ENCODE measurements around the gene MYL5. TPM values are rescaled to one million over a fixed set of nuclear protein-coding genes. Genes with fewer than 3 reads are reported as not detected.

MYL5 gene
- total RNA-seq, 1 experiment from 2014 or later = 17.1 TPM

DNA sequence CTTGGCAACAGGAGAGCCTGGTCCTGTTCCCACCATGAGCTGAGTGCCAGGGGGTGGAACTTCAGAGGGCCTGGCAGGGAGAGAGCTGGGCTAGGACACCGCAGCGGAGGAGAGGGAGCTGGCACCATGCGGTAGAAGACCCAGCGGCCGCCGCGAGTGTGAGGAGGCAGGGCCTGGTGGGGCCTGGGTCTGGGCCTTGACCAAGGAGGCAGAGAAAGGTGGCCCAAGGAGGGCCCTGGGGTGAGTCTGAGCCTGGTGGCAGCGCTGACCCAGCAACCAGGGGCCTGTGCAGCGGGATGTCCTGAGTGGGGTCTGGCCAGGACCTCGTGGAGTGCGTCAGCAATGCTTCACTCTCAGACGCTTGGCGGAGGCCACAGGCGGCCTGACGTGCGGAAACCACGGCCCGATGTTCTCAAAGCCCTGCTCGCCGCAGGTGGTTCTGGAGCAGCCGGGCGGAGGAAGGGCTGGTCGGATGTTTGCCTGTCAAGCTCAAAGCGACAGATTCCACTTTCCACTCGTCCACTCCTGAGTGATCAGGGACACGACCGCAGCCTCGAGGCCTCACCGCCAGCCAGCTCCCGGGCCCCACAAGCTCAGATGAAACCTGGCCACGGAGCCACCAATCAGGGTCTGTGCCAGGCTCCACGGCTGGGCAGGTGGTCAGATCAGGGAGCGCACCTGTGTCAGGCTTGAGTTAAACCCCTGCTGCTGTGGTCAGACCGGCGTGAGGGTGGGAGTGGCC, 21.1 kb upstream of the MYL5 start:
- ChIA-PET CTCF (no interaction called here), POLR2A (no interaction called here)
- no peak for DNase-seq
- Histone ChIP-seq H3K4me1 (no peaks in the 10 kb centered on the region), H3K9me3 (no peaks in the 10 kb centered on the region), H3K4me3 (ENCODE audit: low read depth, low read length) (no peak overlapping the region), H3K36me3 (ENCODE audit: control insufficient read depth, insufficient read depth, low read length) (no peaks in the 10 kb centered on the region), H3K27me3 (replicated peaks; ENCODE audit: control insufficient read depth, insufficient read depth, low read length) (no peaks in the 10 kb centered on the region)
- intact Hi-C loops (cut with micrococcal nuclease; ENCODE audit: unreplicated experiment) = no loop called here
- Mint-ChIP-seq H3K36me3 (ENCODE audit: insufficient read depth, unreplicated experiment) (no peaks in the 10 kb centered on the region), H3K4me3 (ENCODE audit: unreplicated experiment) (no peak overlapping the region), H3K4me1 (ENCODE audit: low read depth, unreplicated experiment) (no peaks in the 10 kb centered on the region), H3K9me3 (ENCODE audit: unreplicated experiment) (no peaks in the 10 kb centered on the region), H3K27me3 (ENCODE audit: insufficient read depth, unreplicated experiment) (no peaks in the 10 kb centered on the region), H3K27ac (ENCODE audit: unreplicated experiment) (no peak overlapping the region)
- BruUV-seq (replicated peaks) = no TSS peak
- TF ChIP-seq, protein P1, sequence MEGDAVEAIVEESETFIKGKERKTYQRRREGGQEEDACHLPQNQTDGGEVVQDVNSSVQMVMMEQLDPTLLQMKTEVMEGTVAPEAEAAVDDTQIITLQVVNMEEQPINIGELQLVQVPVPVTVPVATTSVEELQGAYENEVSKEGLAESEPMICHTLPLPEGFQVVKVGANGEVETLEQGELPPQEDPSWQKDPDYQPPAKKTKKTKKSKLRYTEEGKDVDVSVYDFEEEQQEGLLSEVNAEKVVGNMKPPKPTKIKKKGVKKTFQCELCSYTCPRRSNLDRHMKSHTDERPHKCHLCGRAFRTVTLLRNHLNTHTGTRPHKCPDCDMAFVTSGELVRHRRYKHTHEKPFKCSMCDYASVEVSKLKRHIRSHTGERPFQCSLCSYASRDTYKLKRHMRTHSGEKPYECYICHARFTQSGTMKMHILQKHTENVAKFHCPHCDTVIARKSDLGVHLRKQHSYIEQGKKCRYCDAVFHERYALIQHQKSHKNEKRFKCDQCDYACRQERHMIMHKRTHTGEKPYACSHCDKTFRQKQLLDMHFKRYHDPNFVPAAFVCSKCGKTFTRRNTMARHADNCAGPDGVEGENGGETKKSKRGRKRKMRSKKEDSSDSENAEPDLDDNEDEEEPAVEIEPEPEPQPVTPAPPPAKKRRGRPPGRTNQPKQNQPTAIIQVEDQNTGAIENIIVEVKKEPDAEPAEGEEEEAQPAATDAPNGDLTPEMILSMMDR (IDR thresholded peaks at IDR 0.05; ENCODE audit: insufficient read depth in 1 of 2, low read depth in 1 of 2, low read length in 1 of 2, severe bottlenecking in 1 of 2, unreplicated experiment in 1 of 2) = no peak

DNA sequence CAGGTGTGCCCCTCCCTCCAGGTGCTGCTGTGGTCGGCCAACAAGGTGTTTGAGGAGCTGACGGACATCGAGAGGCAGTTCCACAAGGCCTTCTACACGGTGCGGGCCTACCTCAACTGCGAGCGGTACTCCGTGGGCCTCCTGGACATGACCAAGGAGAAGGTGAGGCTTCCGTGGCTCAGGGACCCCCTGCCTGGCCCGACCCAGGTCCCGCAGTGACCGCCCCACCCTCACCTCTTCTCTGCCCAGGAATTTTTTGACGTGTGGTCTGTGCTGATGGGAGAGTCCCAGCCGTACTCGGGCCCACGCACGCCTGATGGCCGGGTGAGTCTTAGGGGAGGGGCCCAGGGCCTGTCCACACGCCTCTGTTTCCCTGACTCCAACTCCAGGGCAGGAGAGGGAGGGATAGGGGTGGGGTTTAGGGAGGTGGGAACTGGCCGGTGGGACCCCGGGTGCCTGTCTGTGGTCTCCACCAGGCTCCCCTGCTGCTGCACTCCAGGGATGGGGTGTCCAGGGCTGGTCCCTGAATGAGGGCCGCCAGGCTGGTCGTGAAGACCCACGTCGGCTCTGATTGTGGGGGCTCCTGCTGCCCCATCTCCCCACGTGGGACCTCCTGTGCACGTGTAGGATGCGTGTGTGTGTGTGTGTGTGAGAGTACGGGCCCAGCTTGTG, 20.4 kb upstream of the MYL5 start:
- Mint-ChIP-seq H3K27me3 (ENCODE audit: insufficient read depth, unreplicated experiment) (no peaks in the 10 kb centered on the region), H3K4me3 (ENCODE audit: unreplicated experiment) (no peak overlapping the region), H3K9me3 (ENCODE audit: unreplicated experiment) (no peaks in the 10 kb centered on the region), H3K4me1 (ENCODE audit: low read depth, unreplicated experiment) (no peaks in the 10 kb centered on the region), H3K36me3 (ENCODE audit: insufficient read depth, unreplicated experiment) (no peaks in the 10 kb centered on the region), H3K27ac (ENCODE audit: unreplicated experiment) (no peak overlapping the region)
- DNase-seq = no peak
- TF ChIP-seq, protein P1 (IDR thresholded peaks at IDR 0.05; ENCODE audit: insufficient read depth in 1 of 2, low read depth in 1 of 2, low read length in 1 of 2, severe bottlenecking in 1 of 2, unreplicated experiment in 1 of 2) = no peak
- no peaks in the 10 kb centered on the region for H3K36me3 ChIP-seq (ENCODE audit: control insufficient read depth, insufficient read depth, low read length)
- H3K4me3 ChIP-seq (ENCODE audit: low read depth, low read length) = no peak overlapping the region
- H3K4me1 ChIP-seq = no peaks in the 10 kb centered on the region
- no TSS peak for BruUV-seq (replicated peaks)
- ChIA-PET CTCF (no interaction called here), POLR2A (no interaction called here)
- intact Hi-C loops (cut with micrococcal nuclease; ENCODE audit: unreplicated experiment) = no loop called here
- no peaks in the 10 kb centered on the region for H3K27me3 ChIP-seq (replicated peaks; ENCODE audit: control insufficient read depth, insufficient read depth, low read length)
- no peaks in the 10 kb centered on the region; the same call in 1 of the 2 replicates for H3K9me3 ChIP-seq

DNA sequence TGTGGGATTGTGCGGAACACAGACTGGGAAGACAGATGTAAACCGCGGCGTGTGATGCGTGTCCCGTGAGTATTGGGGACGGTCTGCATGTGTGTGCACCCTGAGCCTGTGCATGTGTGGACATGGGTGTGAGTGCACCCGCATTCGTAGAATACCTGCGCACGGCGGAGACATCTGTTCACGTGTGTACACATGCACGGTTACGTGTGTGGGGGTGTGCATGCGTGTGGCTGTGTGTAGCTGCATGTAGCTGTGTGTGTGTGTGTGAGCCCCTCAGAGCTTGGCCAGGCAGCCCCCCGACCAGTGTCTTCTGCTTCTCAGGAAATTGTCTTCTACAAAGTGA, 19.9 kb upstream of the MYL5 start:
- TF ChIP-seq, protein P1 (IDR thresholded peaks at IDR 0.05; ENCODE audit: insufficient read depth in 1 of 2, low read depth in 1 of 2, low read length in 1 of 2, severe bottlenecking in 1 of 2, unreplicated experiment in 1 of 2) = no peak
- Histone ChIP-seq H3K36me3 (ENCODE audit: control insufficient read depth, insufficient read depth, low read length) (no peaks in the 10 kb centered on the region), H3K9me3 (no peaks in the 10 kb centered on the region; the same call in 1 of the 2 replicates), H3K4me3 (ENCODE audit: low read depth, low read length) (no peak overlapping the region), H3K4me1 (no peaks in the 10 kb centered on the region), H3K27me3 (replicated peaks; ENCODE audit: control insufficient read depth, insufficient read depth, low read length) (no peaks in the 10 kb centered on the region)
- Mint-ChIP-seq H3K27me3 (ENCODE audit: insufficient read depth, unreplicated experiment) (no peaks in the 10 kb centered on the region), H3K27ac (ENCODE audit: unreplicated experiment) (no peak overlapping the region), H3K9me3 (ENCODE audit: unreplicated experiment) (no peaks in the 10 kb centered on the region), H3K4me1 (ENCODE audit: low read depth, unreplicated experiment) (no peaks in the 10 kb centered on the region), H3K4me3 (ENCODE audit: unreplicated experiment) (no peak overlapping the region), H3K36me3 (ENCODE audit: insufficient read depth, unreplicated experiment) (no peaks in the 10 kb centered on the region)
- intact Hi-C loops (cut with micrococcal nuclease; ENCODE audit: unreplicated experiment) = no loop called here
- DNase-seq = no peak
- CTCF ChIA-PET = no interaction called here
- no TSS peak for BruUV-seq (replicated peaks)
- POLR2A ChIA-PET = no interaction called here

Data from Caco-2 (cell line).